Measurements from ENCODE around the gene SENP7. TPM values are rescaled to one million over a fixed set of nuclear protein-coding genes. Genes with fewer than 3 reads are reported as not detected.
"Not testable (repeated sequence)": the region's sequence is repeated elsewhere in the genome, so short reads cannot be mapped to it uniquely, and the experiment has no call there.

Gene SENP7
- total RNA-seq, 1 donor from 2014 or later = 26.8 TPM

DNA sequence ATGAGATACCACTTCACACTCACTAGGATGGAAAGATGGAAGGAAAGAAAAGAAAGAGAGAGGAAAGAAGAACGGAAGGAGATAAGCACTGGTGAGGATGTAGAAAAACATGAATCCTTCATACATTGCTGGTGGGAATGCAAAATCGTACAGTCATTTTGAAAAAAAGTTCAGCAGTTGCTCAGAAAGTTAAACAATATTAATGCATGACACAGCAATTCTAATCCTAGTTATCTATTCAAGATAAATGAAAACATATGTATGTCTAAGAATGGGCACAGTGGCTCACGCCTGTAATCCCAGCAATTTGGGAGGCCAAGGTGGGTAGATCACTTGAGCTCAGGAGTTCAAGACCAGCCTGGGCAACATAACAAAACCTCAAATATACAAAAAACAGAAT, 59.1 kb downstream of the SENP7 start:
- Mint-ChIP-seq H3K4me3 (no peak overlapping the region), H3K36me3 (ENCODE audit: low read depth) (peaks cover 30% of the 10 kb centered on the region), H3K27ac (ENCODE audit: unreplicated experiment) (no peak overlapping the region), H3K4me1 (no peaks in the 10 kb centered on the region), H3K9me3 (peaks cover 8% of the 10 kb centered on the region), H3K27me3 (ENCODE audit: low read depth) (no peaks in the 10 kb centered on the region)
- no peak for DNase-seq (ENCODE audit: low read depth, low spot score)
- TF ChIP-seq CTCF (conservative IDR thresholded peaks at IDR 0.05) = no peak

DNA sequence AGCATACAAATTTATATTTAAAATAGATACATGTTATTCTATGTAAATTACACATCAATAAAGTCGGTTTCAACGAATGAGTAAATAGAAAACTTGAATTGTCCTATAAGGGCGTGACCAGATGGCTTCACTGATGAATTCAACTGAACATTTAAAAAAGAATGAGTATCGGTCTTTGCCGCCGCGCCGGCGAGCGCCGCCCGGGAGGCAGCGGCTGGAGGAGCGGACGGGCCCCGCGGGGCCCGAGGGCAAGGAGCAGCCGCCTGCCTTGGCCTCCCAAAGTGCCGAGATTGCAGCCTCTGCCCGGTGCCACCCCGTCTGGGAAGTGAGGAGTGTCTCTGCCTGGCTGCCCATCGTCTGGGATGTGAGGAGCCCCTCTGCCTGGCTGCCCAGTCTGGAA, 74.4 kb downstream of the SENP7 start:
- Mint-ChIP-seq H3K36me3 (ENCODE audit: low read depth) (peaks cover 55% of the 10 kb centered on the region), H3K9me3 (peaks cover 39% of the 10 kb centered on the region)
- H3K27ac Mint-ChIP-seq (ENCODE audit: unreplicated experiment); H3K27me3 Mint-ChIP-seq (ENCODE audit: low read depth); H3K4me1 Mint-ChIP-seq; H3K4me3 Mint-ChIP-seq; DNase-seq (ENCODE audit: low read depth, low spot score): not testable (repeated sequence)

DNA sequence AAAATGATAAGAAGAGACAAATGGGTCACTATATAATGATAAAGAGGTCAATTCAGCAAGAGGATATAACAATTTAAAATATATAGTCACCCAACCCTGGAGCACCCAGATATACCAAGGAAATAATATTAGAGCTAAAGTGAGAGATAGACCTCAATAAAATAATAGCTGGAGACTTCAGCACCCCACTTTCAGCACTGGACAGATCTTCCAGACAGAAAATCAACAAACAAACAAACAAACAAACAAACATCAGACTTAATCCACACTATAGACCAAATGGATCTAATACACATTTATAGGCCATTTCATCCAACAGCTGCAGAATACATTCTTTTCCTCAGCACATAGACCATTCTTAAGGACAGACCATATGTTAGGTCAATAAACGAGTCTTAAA, 79.4 kb downstream of the SENP7 start:
- H3K27me3 Mint-ChIP-seq (ENCODE audit: low read depth) = no peaks in the 10 kb centered on the region
- no peaks in the 10 kb centered on the region for H3K4me1 Mint-ChIP-seq
- TF ChIP-seq CTCF (conservative IDR thresholded peaks at IDR 0.05) = no peak
- peaks cover 65% of the 10 kb centered on the region for H3K36me3 Mint-ChIP-seq (ENCODE audit: low read depth)
- peaks cover 48% of the 10 kb centered on the region for H3K9me3 Mint-ChIP-seq
- H3K27ac Mint-ChIP-seq (ENCODE audit: unreplicated experiment) = no peak overlapping the region
- DNase-seq (ENCODE audit: low read depth, low spot score) = no peak
- no peak overlapping the region for H3K4me3 Mint-ChIP-seq

GRCh38 chr3:101423984-101424888, 88.8 kb downstream of the SENP7 start:
- H3K36me3 Mint-ChIP-seq (ENCODE audit: low read depth) = peaks cover 43% of the 10 kb centered on the region
- H3K4me3 Mint-ChIP-seq = no peak overlapping the region
- no peak for TF ChIP-seq CTCF (conservative IDR thresholded peaks at IDR 0.05)
- H3K4me1 Mint-ChIP-seq = no peaks in the 10 kb centered on the region
- no peak for DNase-seq (ENCODE audit: low read depth, low spot score)
- H3K9me3 Mint-ChIP-seq = peaks cover 31% of the 10 kb centered on the region
- no peaks in the 10 kb centered on the region for H3K27me3 Mint-ChIP-seq (ENCODE audit: low read depth)
- H3K27ac Mint-ChIP-seq (ENCODE audit: unreplicated experiment) = no peak overlapping the region

- Mint-ChIP-seq H3K27ac (ENCODE audit: unreplicated experiment) (no peak overlapping the region), H3K9me3 (peaks cover 5% of the 10 kb centered on the region), H3K4me1 (no peaks in the 10 kb centered on the region), H3K4me3 (no peak overlapping the region), H3K36me3 (ENCODE audit: low read depth) (peaks cover 8% of the 10 kb centered on the region), H3K27me3 (ENCODE audit: low read depth) (no peaks in the 10 kb centered on the region)
- TF ChIP-seq CTCF (conservative IDR thresholded peaks at IDR 0.05) = no peak
- no peak for DNase-seq (ENCODE audit: low read depth, low spot score)
Observed at GRCh38 chr3:101418851-101419250, 94.2 kb downstream of the SENP7 start.

- TF ChIP-seq CTCF (conservative IDR thresholded peaks at IDR 0.05) = no peak
Observed at GRCh38 chr3:101414121-101414520, 98.9 kb downstream of the SENP7 start.

More at GRCh38 chr3:101414121-101414520, 98.9 kb downstream of the SENP7 start:
- H3K27ac Mint-ChIP-seq (ENCODE audit: unreplicated experiment) = no peak overlapping the region
- H3K4me3 Mint-ChIP-seq = no peak overlapping the region
- no peaks in the 10 kb centered on the region for H3K27me3 Mint-ChIP-seq (ENCODE audit: low read depth)
- H3K36me3 Mint-ChIP-seq (ENCODE audit: low read depth) = peaks cover 12% of the 10 kb centered on the region
- no peak for DNase-seq (ENCODE audit: low read depth, low spot score)
- H3K4me1 Mint-ChIP-seq = no peaks in the 10 kb centered on the region
- H3K9me3 Mint-ChIP-seq = peaks cover 7% of the 10 kb centered on the region

Data from neural crest cell (in vitro differentiated cells).